Trophoblast cell (in vitro differentiated cells and primary cell): Measurements from ENCODE around the gene SLCO2A1.
A peak's percentile ranks its signal among the peaks of the same experiment; 100 is the strongest.

Source experiments
- DNase-seq, 2 donors: peaks; one replicate each; pipeline ENCODE4 v3.0.0-alpha.2; 2016
- H2AFZ ChIP-seq: 2 replicates; pipeline ENCODE4 v1.6.1; 2013; ENCODE audit warnings: low read length, moderate library complexity, mild to moderate bottlenecking; ENCODE audit not compliant: insufficient read depth, poor library complexity
- H2AK5ac ChIP-seq: 2 replicates; pipeline ENCODE4 v1.6.1; 2013; ENCODE audit warnings: mild to moderate bottlenecking, low read length
- H2BK120ac ChIP-seq: 2 replicates; pipeline ENCODE4 v1.6.1; 2013; ENCODE audit warnings: low read length, mild to moderate bottlenecking, moderate library complexity; ENCODE audit not compliant: insufficient read depth, poor library complexity
- H2BK12ac ChIP-seq: 2 replicates; pipeline ENCODE4 v1.6.1; 2013; ENCODE audit warnings: mild to moderate bottlenecking, low read length, moderate library complexity
- H2BK5ac ChIP-seq: 2 replicates; pipeline ENCODE4 v1.6.1; 2013; ENCODE audit warnings: low read length, low read depth, moderate library complexity, mild to moderate bottlenecking; ENCODE audit not compliant: poor library complexity
- H3K14ac ChIP-seq: 2 replicates; pipeline ENCODE4 v1.6.1; 2013; ENCODE audit warnings: mild to moderate bottlenecking, low read length
- H3K18ac ChIP-seq: 2 replicates; pipeline ENCODE4 v1.6.1; 2013; ENCODE audit warnings: mild to moderate bottlenecking, low read length
- H3K23ac ChIP-seq: 2 replicates; pipeline ENCODE4 v1.6.1; 2013; ENCODE audit warnings: low read length
- H3K27ac ChIP-seq: 2 replicates; pipeline ENCODE4 v1.5.1; 2013; ENCODE audit warnings: low read depth, mild to moderate bottlenecking, inconsistent platforms, low read length, moderate library complexity
- H3K27me3 ChIP-seq: 2 replicates; pipeline ENCODE4 v1.6.1; 2013; ENCODE audit warnings: inconsistent platforms, mild to moderate bottlenecking, low read length, moderate library complexity; ENCODE audit not compliant: insufficient read depth
- H3K36me3 ChIP-seq, 2 experiments: 1 replicate in 1 of 2; 2 replicates in 1 of 2; pipeline ENCODE4 v1.6.1; 2013; ENCODE audit warnings: low read length in 2 of 2, mild to moderate bottlenecking in 2 of 2, moderate library complexity in 1 of 2; ENCODE audit not compliant: insufficient read depth in 2 of 2, control insufficient read depth in 1 of 2
- H3K4ac ChIP-seq: 2 replicates; pipeline ENCODE4 v1.6.1; 2013; ENCODE audit warnings: low read depth, mild to moderate bottlenecking, low read length, moderate library complexity
- H3K4me1 ChIP-seq, 2 experiments: 1 replicate in 1 of 2; 2 replicates in 1 of 2; pipeline ENCODE4 v1.6.1; 2013; ENCODE audit warnings: low read length in 2 of 2, mild to moderate bottlenecking in 2 of 2, moderate library complexity in 1 of 2; ENCODE audit not compliant: insufficient read depth in 2 of 2, control insufficient read depth in 1 of 2
- H3K4me2 ChIP-seq: 2 replicates; pipeline ENCODE4 v1.6.1; 2013; ENCODE audit warnings: inconsistent platforms, mild to moderate bottlenecking, low read length, moderate library complexity
- H3K4me3 ChIP-seq: 2 replicates; pipeline ENCODE4 v1.5.1; 2013; ENCODE audit warnings: mild to moderate bottlenecking, low read depth, low read length, inconsistent platforms
- H3K79me1 ChIP-seq: one replicate; pipeline ENCODE4 v1.6.1; 2013; ENCODE audit warnings: low read length
- H3K79me2 ChIP-seq: 2 replicates; pipeline ENCODE4 v1.6.1; 2013; ENCODE audit warnings: low read length, mild to moderate bottlenecking; ENCODE audit not compliant: control insufficient read depth, insufficient read depth, poor library complexity
- H3K9ac ChIP-seq: 2 replicates; pipeline ENCODE4 v1.6.1; 2013; ENCODE audit warnings: mild to moderate bottlenecking, low read length
- H3K9me3 ChIP-seq: 2 replicates; pipeline ENCODE4 v1.6.1; 2013; ENCODE audit warnings: low read depth, mild to moderate bottlenecking, control low read depth, inconsistent platforms, low read length; ENCODE audit not compliant: insufficient read depth
- H4K12ac ChIP-seq: 2 replicates; pipeline ENCODE4 v1.6.1; 2013; ENCODE audit warnings: low read depth, mild to moderate bottlenecking, low read length, moderate library complexity
- H4K8ac ChIP-seq: 2 replicates; pipeline ENCODE4 v1.6.1; 2013; ENCODE audit warnings: low read depth, mild to moderate bottlenecking, low read length, moderate library complexity
- H4K91ac ChIP-seq: one replicate; pipeline ENCODE4 v1.6.1; 2013; ENCODE audit warnings: low read depth, mild to moderate bottlenecking, low read length, moderate library complexity
- WGBS: extraction: QIAGEN DNeasy Blood & Tissue Kit; methylation state at CpG from one replicate; pipeline ENCODE4 v1.1.7; 2013; ENCODE audit warnings: missing lambda C conversion rate; ENCODE audit not compliant: insufficient read length, insufficient coverage; ENCODE audit errors: extremely low coverage; 5-methylcytosine and 5-hydroxymethylcytosine counted together

SLCO2A1 gene

DNA sequence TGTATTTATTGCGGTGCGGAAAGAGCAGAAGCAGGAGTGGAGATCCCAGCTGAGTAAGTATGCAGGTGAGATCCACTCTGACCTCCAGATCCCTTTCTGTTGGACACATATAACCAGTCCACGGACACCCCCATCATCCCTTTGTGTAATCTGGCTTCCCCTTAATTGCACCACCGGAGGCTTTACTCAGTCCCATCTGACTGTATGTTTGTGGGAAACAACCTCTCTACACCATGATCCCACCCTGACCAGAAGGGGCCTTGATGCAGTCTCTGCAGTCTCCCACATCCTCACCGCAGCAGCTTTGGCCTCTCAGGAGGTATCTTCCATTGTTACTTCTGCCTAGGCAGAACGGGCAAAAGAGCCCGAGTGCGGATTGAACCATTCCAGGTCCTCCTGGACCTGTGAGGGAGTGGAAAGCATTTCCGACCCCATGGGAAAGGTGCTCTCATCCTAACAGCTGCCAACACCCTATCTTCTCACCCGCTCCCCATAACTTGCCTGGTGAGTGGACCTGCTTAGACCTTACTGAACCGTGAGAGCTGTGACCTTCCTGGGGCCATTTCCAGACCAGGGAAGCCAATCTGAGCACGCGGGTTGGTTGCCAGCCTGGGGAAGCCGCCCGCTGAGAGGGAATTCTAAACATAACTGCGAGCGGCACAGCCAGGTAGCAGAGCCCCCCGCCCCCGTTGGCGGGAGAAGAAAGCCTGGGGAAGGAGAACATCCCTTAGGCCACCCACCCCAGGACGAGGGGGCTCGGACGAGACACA, 1.1 kb downstream of the SLCO2A1 start:
- H3K79me1 ChIP-seq: peaks cover 26% of the 10 kb centered on the region
- H3K14ac ChIP-seq: peak overlapping the region; percentile 96
- peak overlapping the region; percentile 78 for H3K4ac ChIP-seq
- peak overlapping the region; percentile 76 for H3K27ac ChIP-seq
- peak overlapping the region; percentile 99 for H3K4me3 ChIP-seq
- peak overlapping the region; percentile 100 for H3K18ac ChIP-seq
- DNase-seq: peak in 1 of 2 donors; percentile 41
- peak overlapping the region; percentile 70 for H2BK5ac ChIP-seq
- peak overlapping the region; percentile 92 for H3K9ac ChIP-seq
- H4K12ac ChIP-seq: no peak overlapping the region
- peak overlapping the region; percentile 90 for H2BK120ac ChIP-seq
- H4K91ac ChIP-seq: peak overlapping the region; percentile 95
- peak overlapping the region; percentile 2 for H2AK5ac ChIP-seq
- no peaks in the 10 kb centered on the region for H3K9me3 ChIP-seq
- no peak overlapping the region for H3K23ac ChIP-seq
- peaks cover 1 to 3% of the 10 kb centered on the region in 2 experiments for H3K36me3 ChIP-seq
- peaks cover 14% of the 10 kb centered on the region for H3K79me2 ChIP-seq
- H3K27me3 ChIP-seq: no peaks in the 10 kb centered on the region
- H2BK12ac ChIP-seq: peak overlapping the region; percentile 12
- peak overlapping the region; percentile 79 for H3K4me2 ChIP-seq
- no peak overlapping the region for H2AFZ ChIP-seq
- peak overlapping the region; percentile 3 for H4K8ac ChIP-seq
- peaks cover 17 to 24% of the 10 kb centered on the region in 2 experiments for H3K4me1 ChIP-seq
- WGBS: no CpG with 5 or more reads among the region's 23 CpGs

DNA sequence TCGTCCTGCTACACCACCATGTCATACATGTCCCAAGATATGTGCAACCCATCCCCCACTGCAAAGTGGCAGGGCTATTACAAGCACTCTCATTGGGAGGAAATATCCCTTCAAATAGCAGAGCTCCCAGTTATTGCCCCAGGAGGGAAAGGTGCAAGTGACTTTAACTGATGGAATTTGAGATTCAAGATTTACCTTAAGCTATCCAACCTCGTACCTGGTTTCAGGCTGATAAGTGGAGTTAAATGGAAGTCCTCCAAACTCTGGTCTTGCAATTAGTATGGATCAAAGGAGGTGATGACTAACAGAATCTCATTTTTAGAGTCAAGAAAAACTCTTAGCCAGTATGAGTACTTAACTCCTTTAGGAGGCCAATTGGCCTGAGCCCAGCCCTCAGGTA, 2.1 kb downstream of the SLCO2A1 start:
- Histone ChIP-seq H4K91ac (no peak overlapping the region), H3K4ac (peak overlapping the region; percentile 40), H2AK5ac (no peak overlapping the region), H3K79me2 (peaks cover 14% of the 10 kb centered on the region), H3K9me3 (no peaks in the 10 kb centered on the region), H3K9ac (no peak overlapping the region), H3K27me3 (no peaks in the 10 kb centered on the region), H2BK12ac (no peak overlapping the region), H3K18ac (no peak overlapping the region), H4K8ac (no peak overlapping the region), H3K36me3 (peaks cover 1 to 4% of the 10 kb centered on the region in 2 experiments), H3K79me1 (peaks cover 26% of the 10 kb centered on the region), H3K4me3 (no peak overlapping the region), H3K14ac (no peak overlapping the region), H3K4me1 (peaks cover 17 to 27% of the 10 kb centered on the region in 2 experiments), H2BK5ac (no peak overlapping the region), H3K27ac (peak overlapping the region; percentile 76), H3K23ac (no peak overlapping the region), H2AFZ (no peak overlapping the region), H3K4me2 (peak overlapping the region; percentile 79), H2BK120ac (no peak overlapping the region), H4K12ac (no peak overlapping the region)
- WGBS: no CpG with 5 or more reads among the region's 2 CpGs
- DNase-seq: peak; percentile 80 to 91

DNA sequence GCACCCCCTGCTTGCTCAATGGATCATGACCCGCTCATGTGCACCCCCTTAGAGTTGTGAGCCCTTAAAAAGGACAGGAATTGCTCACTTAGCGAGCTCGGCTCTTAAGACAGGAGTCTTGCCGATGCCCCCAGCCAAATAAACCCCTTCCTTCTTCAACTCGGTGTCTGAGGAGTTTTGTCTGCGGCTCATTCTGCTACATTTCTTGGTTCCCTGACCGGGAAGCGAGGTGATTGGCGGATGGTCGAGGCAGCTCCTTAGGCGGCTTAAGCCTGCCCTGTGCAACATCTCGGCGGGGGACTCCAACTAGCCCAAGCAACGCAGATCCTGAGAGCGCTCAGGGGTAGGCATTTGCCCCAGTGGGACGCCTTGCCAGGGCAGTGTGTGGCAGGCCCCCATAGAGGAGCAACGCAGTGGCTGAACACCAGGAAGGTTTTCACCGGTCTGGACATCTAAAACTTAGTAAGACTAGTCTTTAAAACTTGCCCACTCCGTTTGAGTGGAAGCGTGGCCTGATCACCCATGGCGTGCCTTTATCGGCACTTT, 9.5 kb downstream of the SLCO2A1 start:
- Histone ChIP-seq H2BK12ac (no peak overlapping the region), H3K79me1 (no peaks in the 10 kb centered on the region), H3K9ac (no peak overlapping the region), H3K18ac (peak overlapping the region; percentile 68), H2BK120ac (no peak overlapping the region), H3K36me3 (peaks cover 19 to 32% of the 10 kb centered on the region in 2 experiments), H3K27ac (no peak overlapping the region), H3K23ac (no peak overlapping the region), H2AK5ac (no peak overlapping the region), H3K14ac (no peak overlapping the region), H4K91ac (no peak overlapping the region), H2BK5ac (no peak overlapping the region), H3K4me2 (no peak overlapping the region), H3K4me1 (peaks cover 9 to 11% of the 10 kb centered on the region in 2 experiments), H4K12ac (no peak overlapping the region), H3K4ac (peak overlapping the region; percentile 24), H3K79me2 (peaks cover 3% of the 10 kb centered on the region), H2AFZ (no peak overlapping the region), H3K27me3 (no peaks in the 10 kb centered on the region), H3K4me3 (no peak overlapping the region), H4K8ac (no peak overlapping the region), H3K9me3 (peaks cover 4% of the 10 kb centered on the region)
- no CpG with 5 or more reads among the region's 22 CpGs for WGBS
- no peak for DNase-seq

DNA sequence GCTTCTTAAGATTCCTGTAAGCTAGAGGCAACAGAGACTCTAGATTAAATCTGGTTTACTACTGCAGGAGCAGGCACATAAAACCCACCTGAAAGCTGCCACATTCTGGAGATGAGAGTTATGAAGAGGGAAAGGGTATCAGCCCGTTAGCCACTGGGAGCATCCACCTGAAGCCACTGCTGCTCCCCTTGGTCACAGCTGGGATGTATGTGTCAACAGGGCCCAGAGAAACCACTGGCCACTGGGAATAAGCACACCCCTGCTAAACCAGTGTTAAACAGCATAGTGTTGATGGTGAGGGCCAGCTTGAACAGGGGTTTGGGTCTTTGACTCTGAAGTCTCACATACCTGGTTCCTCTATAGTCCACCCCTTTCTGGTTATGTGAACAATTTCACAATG, 10.9 kb downstream of the SLCO2A1 start:
- Histone ChIP-seq H4K91ac (no peak overlapping the region), H3K27me3 (no peaks in the 10 kb centered on the region), H3K23ac (no peak overlapping the region), H3K4me2 (no peak overlapping the region), H3K79me2 (peaks cover 6% of the 10 kb centered on the region), H3K4ac (peak overlapping the region; percentile 23), H3K36me3 (peaks cover 21 to 38% of the 10 kb centered on the region in 2 experiments), H2BK120ac (no peak overlapping the region), H3K9ac (no peak overlapping the region), H4K8ac (no peak overlapping the region), H2BK12ac (no peak overlapping the region), H2BK5ac (no peak overlapping the region), H3K4me1 (peaks cover 14% of the 10 kb centered on the region in 2 experiments), H3K79me1 (no peaks in the 10 kb centered on the region), H3K9me3 (peaks cover 4% of the 10 kb centered on the region), H3K27ac (no peak overlapping the region), H3K14ac (no peak overlapping the region), H3K18ac (no peak overlapping the region), H3K4me3 (no peak overlapping the region), H4K12ac (no peak overlapping the region), H2AK5ac (no peak overlapping the region), H2AFZ (no peak overlapping the region)
- peak in 1 of 2 donors; percentile 10 for DNase-seq
- no CpG with 5 or more reads among the region's 1 CpG for WGBS
